ENCODE results near the gene WDFY4.

Gene WDFY4

GRCh38 chr10:49008505-49009198 is 324.0 kb downstream of the WDFY4 start:
- H2AFZ ChIP-seq (ENCODE audit: insufficient read depth, low read length, poor library complexity): no peak overlapping the region
- H3K4ac ChIP-seq (ENCODE audit: low read depth, low read length): no peak overlapping the region
- DNase-seq: no peak
- no peak overlapping the region for H2BK12ac ChIP-seq (ENCODE audit: low read length)
- no peak overlapping the region for H3K18ac ChIP-seq (ENCODE audit: low read length)
- no peak overlapping the region for H4K12ac ChIP-seq (ENCODE audit: low read depth, low read length)
- no CpG with 5 or more reads among the region's 13 CpGs for WGBS (ENCODE audit: extremely low coverage, insufficient coverage, insufficient read length)
- no peak overlapping the region for H3K4me2 ChIP-seq (ENCODE audit: low read length)
- H3K23ac ChIP-seq (ENCODE audit: low read length): no peak overlapping the region
- H3K79me1 ChIP-seq (ENCODE audit: low read length): no peaks in the 10 kb centered on the region
- no peak overlapping the region for H2BK120ac ChIP-seq (ENCODE audit: insufficient read depth, low read length, poor library complexity)
- no peaks in the 10 kb centered on the region for H3K79me2 ChIP-seq (ENCODE audit: control insufficient read depth, insufficient read depth, low read length, poor library complexity)
- H3K9me3 ChIP-seq (ENCODE audit: insufficient read depth, low read depth, low read length): peaks cover 1% of the 10 kb centered on the region
- no peak overlapping the region for H3K27ac ChIP-seq (ENCODE audit: low read depth, low read length)
- no peak overlapping the region for H3K4me3 ChIP-seq (ENCODE audit: low read depth, low read length)
- no peak overlapping the region for H3K14ac ChIP-seq (ENCODE audit: low read length)
- H3K9ac ChIP-seq (ENCODE audit: low read length): no peak overlapping the region
- H4K91ac ChIP-seq (ENCODE audit: low read depth, low read length): no peak overlapping the region
- no peak overlapping the region for H4K8ac ChIP-seq (ENCODE audit: low read depth, low read length)
- H3K36me3 ChIP-seq (ENCODE audit: control insufficient read depth in 1 of 2, insufficient read depth in 2 of 2, low read length in 2 of 2): no peaks in the 10 kb centered on the region
- H3K4me1 ChIP-seq (ENCODE audit: control insufficient read depth in 1 of 2, insufficient read depth in 2 of 2, low read length in 2 of 2): peaks cover 0 to 3% of the 10 kb centered on the region in 2 experiments
- H3K27me3 ChIP-seq (ENCODE audit: insufficient read depth, low read length): no peaks in the 10 kb centered on the region
- no peak overlapping the region for H2AK5ac ChIP-seq (ENCODE audit: low read length)
- H2BK5ac ChIP-seq (ENCODE audit: low read depth, low read length, poor library complexity): no peak overlapping the region

- no peak overlapping the region for H3K4me2 ChIP-seq (ENCODE audit: low read length)
- no CpG with 5 or more reads among the region's 8 CpGs for WGBS (ENCODE audit: extremely low coverage, insufficient coverage, insufficient read length)
- no peak overlapping the region for H2BK5ac ChIP-seq (ENCODE audit: low read depth, low read length, poor library complexity)
- no peak overlapping the region for H3K9ac ChIP-seq (ENCODE audit: low read length)
- no peak overlapping the region for H4K91ac ChIP-seq (ENCODE audit: low read depth, low read length)
- H3K27me3 ChIP-seq (ENCODE audit: insufficient read depth, low read length): no peaks in the 10 kb centered on the region
- no peak overlapping the region for H3K23ac ChIP-seq (ENCODE audit: low read length)
- H3K4me3 ChIP-seq (ENCODE audit: low read depth, low read length): no peak overlapping the region
- H3K79me1 ChIP-seq (ENCODE audit: low read length): no peaks in the 10 kb centered on the region
- H3K9me3 ChIP-seq (ENCODE audit: insufficient read depth, low read depth, low read length): peaks cover 1% of the 10 kb centered on the region
- DNase-seq: no peak
- no peak overlapping the region for H3K4ac ChIP-seq (ENCODE audit: low read depth, low read length)
- no peak overlapping the region for H4K8ac ChIP-seq (ENCODE audit: low read depth, low read length)
- no peak overlapping the region for H2BK12ac ChIP-seq (ENCODE audit: low read length)
- no peak overlapping the region for H2AFZ ChIP-seq (ENCODE audit: insufficient read depth, low read length, poor library complexity)
- H3K4me1 ChIP-seq (ENCODE audit: control insufficient read depth in 1 of 2, insufficient read depth in 2 of 2, low read length in 2 of 2): peaks cover 0 to 3% of the 10 kb centered on the region in 2 experiments
- H3K18ac ChIP-seq (ENCODE audit: low read length): no peak overlapping the region
- H3K36me3 ChIP-seq (ENCODE audit: control insufficient read depth in 1 of 2, insufficient read depth in 2 of 2, low read length in 2 of 2): no peaks in the 10 kb centered on the region
- no peak overlapping the region for H3K14ac ChIP-seq (ENCODE audit: low read length)
- no peak overlapping the region for H3K27ac ChIP-seq (ENCODE audit: low read depth, low read length)
- H4K12ac ChIP-seq (ENCODE audit: low read depth, low read length): no peak overlapping the region
- H2BK120ac ChIP-seq (ENCODE audit: insufficient read depth, low read length, poor library complexity): no peak overlapping the region
- no peak overlapping the region for H2AK5ac ChIP-seq (ENCODE audit: low read length)
- no peaks in the 10 kb centered on the region for H3K79me2 ChIP-seq (ENCODE audit: control insufficient read depth, insufficient read depth, low read length, poor library complexity)
These were observed 324.7 kb downstream of the WDFY4 start for GRCh38 chr10:49009199-49009979.

- no peak overlapping the region for H2BK5ac ChIP-seq (ENCODE audit: low read depth, low read length, poor library complexity)
- no peak overlapping the region for H2BK12ac ChIP-seq (ENCODE audit: low read length)
- no peaks in the 10 kb centered on the region for H3K27me3 ChIP-seq (ENCODE audit: insufficient read depth, low read length)
- H3K27ac ChIP-seq (ENCODE audit: low read depth, low read length): no peak overlapping the region
- H3K4me2 ChIP-seq (ENCODE audit: low read length): no peak overlapping the region
- no peak overlapping the region for H2AFZ ChIP-seq (ENCODE audit: insufficient read depth, low read length, poor library complexity)
- H3K36me3 ChIP-seq (ENCODE audit: control insufficient read depth in 1 of 2, insufficient read depth in 2 of 2, low read length in 2 of 2): no peaks in the 10 kb centered on the region
- no peak for DNase-seq
- no peak overlapping the region for H3K23ac ChIP-seq (ENCODE audit: low read length)
- no peak overlapping the region for H3K18ac ChIP-seq (ENCODE audit: low read length)
- H4K91ac ChIP-seq (ENCODE audit: low read depth, low read length): no peak overlapping the region
- peaks cover 1% of the 10 kb centered on the region for H3K9me3 ChIP-seq (ENCODE audit: insufficient read depth, low read depth, low read length)
- H3K4ac ChIP-seq (ENCODE audit: low read depth, low read length): no peak overlapping the region
- no peak overlapping the region for H4K12ac ChIP-seq (ENCODE audit: low read depth, low read length)
- no peak overlapping the region for H3K9ac ChIP-seq (ENCODE audit: low read length)
- peaks cover 0 to 3% of the 10 kb centered on the region in 2 experiments for H3K4me1 ChIP-seq (ENCODE audit: control insufficient read depth in 1 of 2, insufficient read depth in 2 of 2, low read length in 2 of 2)
- H3K4me3 ChIP-seq (ENCODE audit: low read depth, low read length): no peak overlapping the region
- no peak overlapping the region for H2BK120ac ChIP-seq (ENCODE audit: insufficient read depth, low read length, poor library complexity)
- H3K79me1 ChIP-seq (ENCODE audit: low read length): no peaks in the 10 kb centered on the region
- WGBS (ENCODE audit: extremely low coverage, insufficient coverage, insufficient read length): no CpG with 5 or more reads among the region's 4 CpGs
- H2AK5ac ChIP-seq (ENCODE audit: low read length): no peak overlapping the region
- H3K79me2 ChIP-seq (ENCODE audit: control insufficient read depth, insufficient read depth, low read length, poor library complexity): no peaks in the 10 kb centered on the region
- no peak overlapping the region for H4K8ac ChIP-seq (ENCODE audit: low read depth, low read length)
- no peak overlapping the region for H3K14ac ChIP-seq (ENCODE audit: low read length)
These were observed 325.6 kb downstream of the WDFY4 start for GRCh38 chr10:49010295-49010694.

- peaks cover 1% of the 10 kb centered on the region for H3K9me3 ChIP-seq (ENCODE audit: insufficient read depth, low read depth, low read length)
- no peak overlapping the region for H2BK12ac ChIP-seq (ENCODE audit: low read length)
- no peak overlapping the region for H2AFZ ChIP-seq (ENCODE audit: insufficient read depth, low read length, poor library complexity)
- H3K79me2 ChIP-seq (ENCODE audit: control insufficient read depth, insufficient read depth, low read length, poor library complexity): no peaks in the 10 kb centered on the region
- H3K79me1 ChIP-seq (ENCODE audit: low read length): no peaks in the 10 kb centered on the region
- H3K4me3 ChIP-seq (ENCODE audit: low read depth, low read length): no peak overlapping the region
- no peak overlapping the region for H3K23ac ChIP-seq (ENCODE audit: low read length)
- WGBS (ENCODE audit: extremely low coverage, insufficient coverage, insufficient read length): no CpG with 5 or more reads among the region's 4 CpGs
- H3K4ac ChIP-seq (ENCODE audit: low read depth, low read length): no peak overlapping the region
- H3K4me1 ChIP-seq (ENCODE audit: control insufficient read depth in 1 of 2, insufficient read depth in 2 of 2, low read length in 2 of 2): peaks cover 0 to 3% of the 10 kb centered on the region in 2 experiments
- H3K14ac ChIP-seq (ENCODE audit: low read length): no peak overlapping the region
- no peak overlapping the region for H4K8ac ChIP-seq (ENCODE audit: low read depth, low read length)
- H4K91ac ChIP-seq (ENCODE audit: low read depth, low read length): no peak overlapping the region
- no peak for DNase-seq
- H2AK5ac ChIP-seq (ENCODE audit: low read length): no peak overlapping the region
- H2BK5ac ChIP-seq (ENCODE audit: low read depth, low read length, poor library complexity): no peak overlapping the region
- no peaks in the 10 kb centered on the region for H3K27me3 ChIP-seq (ENCODE audit: insufficient read depth, low read length)
- no peak overlapping the region for H3K9ac ChIP-seq (ENCODE audit: low read length)
- H3K4me2 ChIP-seq (ENCODE audit: low read length): no peak overlapping the region
- no peak overlapping the region for H2BK120ac ChIP-seq (ENCODE audit: insufficient read depth, low read length, poor library complexity)
- H3K27ac ChIP-seq (ENCODE audit: low read depth, low read length): no peak overlapping the region
- H4K12ac ChIP-seq (ENCODE audit: low read depth, low read length): no peak overlapping the region
- H3K18ac ChIP-seq (ENCODE audit: low read length): no peak overlapping the region
- H3K36me3 ChIP-seq (ENCODE audit: control insufficient read depth in 1 of 2, insufficient read depth in 2 of 2, low read length in 2 of 2): no peaks in the 10 kb centered on the region
These were observed 326.2 kb downstream of the WDFY4 start for GRCh38 chr10:49010865-49011264.
